Stimulated activated CD8-positive, alpha-beta memory T cell treated with anti-CD3 and anti-CD28 coated beads, Interleukin-12 subunit alpha, Interleukin-12 subunit beta, amount 100 ng/mL, for 4 hours (primary cell): ENCODE results near the gene NPHP4.
"Not testable (repeated sequence)": the region's sequence is repeated elsewhere in the genome, so short reads cannot be mapped to it uniquely, and the experiment has no call there.

ENCODE experiments used
- DNase-seq: peaks from one replicate; pipeline ENCODE4 v3.0.0-alpha.2; 2020; ENCODE audit warnings: low read depth

NPHP4 gene

GRCh38 chr1:6023346-6023745 lies 31.1 kb upstream of the NPHP4 start:
- no peak for DNase-seq

- DNase-seq, result no peak
Measured at GRCh38 chr1:6022193-6022592, 30.0 kb upstream of the NPHP4 start.

GRCh38 chr1:6019166-6019845 lies 27.1 kb upstream of the NPHP4 start:
- DNase-seq, result no peak

GRCh38 chr1:6017654-6018053 lies 25.4 kb upstream of the NPHP4 start:
- DNase-seq, result not testable (repeated sequence)

GRCh38 chr1:6016191-6016865 lies 24.1 kb upstream of the NPHP4 start:
- no peak for DNase-seq

GRCh38 chr1:6014130-6014999 lies 22.1 kb upstream of the NPHP4 start:
- no peak for DNase-seq

GRCh38 chr1:6013491-6013890 lies 21.3 kb upstream of the NPHP4 start:
- DNase-seq, result no peak

GRCh38 chr1:6012529-6013318 lies 20.5 kb upstream of the NPHP4 start:
- no peak for DNase-seq

- DNase-seq, result no peak
Measured at GRCh38 chr1:6011946-6012258, 19.7 kb upstream of the NPHP4 start.

- DNase-seq, result no peak
Measured at GRCh38 chr1:6011161-6011945, 19.1 kb upstream of the NPHP4 start.

GRCh38 chr1:6010554-6010953 lies 18.3 kb upstream of the NPHP4 start:
- DNase-seq, result no peak

- DNase-seq, result no peak
Measured at GRCh38 chr1:6009120-6010040, 17.2 kb upstream of the NPHP4 start.

GRCh38 chr1:6008696-6009095 lies 16.5 kb upstream of the NPHP4 start:
- DNase-seq, result no peak

- no peak for DNase-seq
Measured at GRCh38 chr1:6008084-6008415, 15.8 kb upstream of the NPHP4 start.

GRCh38 chr1:6007318-6008083 lies 15.3 kb upstream of the NPHP4 start:
- no peak for DNase-seq

GRCh38 chr1:6006882-6007281 lies 14.7 kb upstream of the NPHP4 start:
- DNase-seq, result no peak

GRCh38 chr1:6005276-6005917 lies 13.2 kb upstream of the NPHP4 start:
- DNase-seq, result no peak

- DNase-seq, result no peak
Measured at GRCh38 chr1:6004412-6005123, 12.3 kb upstream of the NPHP4 start.
